NT2/D1 (cell line): ENCODE results near the gene GEMIN4.
"Not testable (repeated sequence)": the region's sequence is repeated elsewhere in the genome, so short reads cannot be mapped to it uniquely, and the experiment has no call there.

Experiments
- DNase-seq: peaks from one replicate; pipeline ENCODE4 v3.0.0-alpha.2; 2011; ENCODE audit warnings: low read depth, low spot score
- H3K27me3 ChIP-seq: 2 replicates; pipeline ENCODE4 v1.6.0; 2011; ENCODE audit warnings: mild to moderate bottlenecking; ENCODE audit not compliant: insufficient read length, insufficient read depth
- H3K36me3 ChIP-seq: 2 replicates; pipeline ENCODE4 v1.6.1; 2011; ENCODE audit warnings: mild to moderate bottlenecking, low read length, mixed read lengths; ENCODE audit not compliant: insufficient read depth, insufficient read length
- H3K4me1 ChIP-seq: 2 replicates; pipeline ENCODE4 v1.5.1; 2011; ENCODE audit not compliant: insufficient read depth, insufficient read length
- H3K4me3 ChIP-seq: 2 replicates; pipeline ENCODE4 v1.5.1; 2011; ENCODE audit warnings: low read depth; ENCODE audit not compliant: insufficient read length
- H3K9ac ChIP-seq: 2 replicates; pipeline ENCODE4 v1.6.0; 2011; ENCODE audit warnings: low read depth; ENCODE audit not compliant: insufficient read length
- H3K9me3 ChIP-seq: 2 replicates; pipeline ENCODE4 v1.5.1; 2011; ENCODE audit warnings: mild to moderate bottlenecking, low read length; ENCODE audit not compliant: insufficient read depth
- SUZ12 ChIP-seq: IDR thresholded peaks from 2 replicates; pipeline ENCODE4 v1.6.1; 2011; ENCODE audit not compliant: insufficient read length, insufficient read depth; ENCODE audit errors: extremely low read depth
- YY1 ChIP-seq: IDR thresholded peaks from 2 replicates; pipeline ENCODE4 v1.6.1; 2011; ENCODE audit not compliant: insufficient read length, insufficient read depth
- ZNF274 ChIP-seq: IDR thresholded peaks from 2 replicates; pipeline ENCODE4 v1.6.1; 2011; ENCODE audit warnings: mild to moderate bottlenecking, low read depth, low read length

GEMIN4 gene

DNA sequence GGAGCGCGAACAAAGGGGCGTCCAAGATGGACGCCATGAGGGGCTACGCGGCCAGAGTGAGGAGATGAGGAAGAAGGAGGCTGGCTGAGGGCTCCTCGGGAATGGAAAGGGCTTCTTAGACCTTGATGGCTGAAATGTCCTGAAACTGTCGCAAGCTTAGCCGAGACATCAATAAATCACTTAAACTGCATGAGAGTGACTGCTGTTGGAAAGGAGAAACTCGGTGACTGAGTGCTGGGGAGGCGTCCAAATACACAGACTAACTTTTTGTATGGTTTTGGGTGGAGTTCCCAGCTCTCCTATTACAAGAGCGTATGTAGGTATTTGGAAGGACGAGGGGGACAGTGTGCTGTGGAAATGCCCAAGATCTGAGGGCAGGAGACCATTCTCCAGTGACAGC is 1.4 kb upstream of the GEMIN4 start:
- Histone ChIP-seq H3K9ac (no peak overlapping the region), H3K27me3 (no peaks in the 10 kb centered on the region), H3K9me3 (peaks cover 15% of the 10 kb centered on the region; the same call in 1 of the 2 replicates), H3K36me3 (peaks cover 21% of the 10 kb centered on the region), H3K4me3 (no peak overlapping the region), H3K4me1 (peaks cover 2% of the 10 kb centered on the region)
- no peak for DNase-seq
- no peak for TF ChIP-seq ZNF274
- TF ChIP-seq YY1: no peak
- no peak for TF ChIP-seq SUZ12

DNA sequence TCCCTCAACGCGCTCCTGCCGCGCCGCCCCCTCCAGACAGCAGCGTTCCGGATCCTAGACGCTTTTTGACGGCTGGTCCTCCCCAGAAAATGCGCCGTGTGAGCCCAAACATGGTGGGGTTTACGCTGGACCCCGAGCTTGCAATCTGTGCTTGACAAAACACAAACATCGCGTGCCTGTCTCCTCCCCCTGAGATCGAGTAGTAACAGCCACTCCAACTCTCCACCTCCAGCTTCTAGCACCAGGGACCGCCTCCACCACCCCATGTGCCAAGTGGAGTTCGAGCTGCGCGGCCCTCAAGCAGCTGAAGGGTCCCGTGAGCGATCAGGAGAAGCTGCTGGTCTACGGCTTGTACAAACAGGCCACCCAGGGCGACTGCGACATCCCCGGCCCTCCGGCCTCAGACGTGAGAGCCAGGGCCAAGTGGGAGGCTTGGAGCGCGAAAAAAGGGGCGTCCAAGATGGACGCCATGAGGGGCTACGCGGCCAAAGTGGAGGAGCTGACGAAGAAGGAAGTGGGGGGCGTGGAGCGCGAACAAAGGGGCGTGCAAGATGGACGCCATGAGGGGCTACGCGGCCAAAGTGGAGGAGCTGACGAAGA is 656 bp upstream of the GEMIN4 start:
- Histone ChIP-seq H3K27me3 (no peaks in the 10 kb centered on the region), H3K9ac (peak overlapping the region; percentile 85), H3K36me3 (peaks cover 28% of the 10 kb centered on the region), H3K4me1 (peaks cover 2% of the 10 kb centered on the region), H3K4me3 (peak overlapping the region; percentile 83), H3K9me3 (peaks cover 16% of the 10 kb centered on the region; the same call in 1 of the 2 replicates)
- TF ChIP-seq ZNF274: no peak
- no peak for TF ChIP-seq YY1
- no peak for DNase-seq

DNA sequence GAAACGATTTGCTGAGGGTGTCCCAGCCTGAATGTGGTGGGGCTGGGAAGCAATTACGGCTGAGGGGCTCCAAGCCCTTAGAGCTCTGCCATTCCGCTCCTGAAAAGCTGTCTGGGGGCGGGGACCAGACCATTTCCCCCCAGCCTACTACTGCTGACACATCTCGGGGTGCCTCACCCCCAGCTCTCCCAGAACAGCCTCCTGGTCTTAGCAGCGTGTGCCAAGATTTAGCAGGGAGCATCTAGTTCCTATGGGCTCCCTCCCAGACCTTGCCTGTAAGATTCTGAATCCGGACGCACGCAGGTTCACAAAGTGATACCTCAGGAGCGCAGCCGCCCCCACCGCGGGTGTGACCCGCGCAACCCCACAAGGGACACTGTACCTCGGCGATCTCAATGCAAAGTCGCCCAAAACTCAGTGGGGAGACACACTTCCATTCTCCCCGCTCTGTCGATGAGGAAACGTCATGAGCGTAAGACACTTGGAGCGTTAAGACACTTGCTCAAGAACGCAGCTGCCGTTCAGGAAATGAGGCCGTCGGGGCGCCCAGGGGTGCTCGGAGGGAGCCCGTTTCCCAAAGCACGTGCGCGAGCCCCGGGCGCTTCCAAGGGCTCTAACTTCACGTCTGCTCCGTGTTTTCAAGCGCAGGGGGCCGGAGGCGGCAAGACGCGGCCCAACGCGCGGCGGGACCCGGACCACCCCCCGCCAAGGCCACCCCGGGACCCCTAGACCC is 629 bp downstream of the GEMIN4 start:
- Histone ChIP-seq H3K9ac (peak overlapping the region; percentile 89), H3K4me3 (peak overlapping the region; percentile 83), H3K36me3 (peaks cover 34% of the 10 kb centered on the region), H3K9me3 (peaks cover 16% of the 10 kb centered on the region; the same call in 1 of the 2 replicates), H3K4me1 (peaks cover 2% of the 10 kb centered on the region), H3K27me3 (no peaks in the 10 kb centered on the region)
- TF ChIP-seq YY1 (no peak), ZNF274 (no peak), SUZ12 (no peak)
- DNase-seq: no peak

- Histone ChIP-seq H3K27me3 (no peaks in the 10 kb centered on the region), H3K36me3 (peaks cover 40% of the 10 kb centered on the region), H3K4me3 (peak overlapping the region; percentile 83), H3K4me1 (peaks cover 2% of the 10 kb centered on the region), H3K9ac (peak overlapping the region; percentile 89), H3K9me3 (peaks cover 16% of the 10 kb centered on the region; the same call in 1 of the 2 replicates)
- no peak for TF ChIP-seq YY1
- no peak for TF ChIP-seq SUZ12
- no peak for TF ChIP-seq ZNF274
- no peak for DNase-seq
These were observed 1.5 kb downstream of the GEMIN4 start for GRCh38 chr17:750431-751037.

DNA sequence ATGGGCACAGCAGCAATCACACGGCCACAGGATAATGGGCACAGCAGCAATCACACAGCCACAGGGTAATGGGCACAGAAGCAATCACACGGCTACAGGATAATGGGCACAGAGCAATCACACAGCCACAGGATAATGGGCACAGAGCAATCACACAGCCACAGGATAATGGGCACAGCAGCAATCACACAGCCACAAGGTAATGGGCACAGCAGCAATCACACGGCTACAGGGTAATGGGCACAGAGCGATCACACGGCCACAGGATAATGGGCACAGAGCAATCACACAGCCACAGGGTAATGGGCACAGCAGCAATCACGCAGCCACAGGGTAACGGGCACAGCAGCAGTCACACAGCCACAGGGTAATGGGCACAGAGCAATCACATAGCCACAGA is 2.7 kb downstream of the GEMIN4 start:
- not testable (repeated sequence) for H3K9ac ChIP-seq, H3K27me3 ChIP-seq, H3K4me1 ChIP-seq, DNase-seq, H3K4me3 ChIP-seq
- Histone ChIP-seq H3K9me3 (peaks cover 16% of the 10 kb centered on the region; the same call in 1 of the 2 replicates), H3K36me3 (peaks cover 52% of the 10 kb centered on the region)

DNA sequence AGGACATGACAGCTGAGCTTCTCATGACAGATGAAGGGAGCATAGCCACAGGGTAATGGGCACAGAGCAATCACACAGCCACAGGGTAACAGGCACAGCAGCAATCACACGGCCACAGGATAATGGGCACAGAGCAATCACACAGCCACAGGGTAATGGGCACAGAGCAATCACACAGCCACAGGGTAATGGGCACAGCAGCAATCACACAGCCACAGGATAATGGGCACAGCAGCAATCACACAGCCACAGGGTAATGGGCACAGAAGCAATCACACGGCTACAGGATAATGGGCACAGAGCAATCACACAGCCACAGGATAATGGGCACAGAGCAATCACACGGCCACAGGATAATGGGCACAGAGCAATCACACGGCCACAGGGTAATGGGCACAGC is 3.5 kb downstream of the GEMIN4 start:
- not testable (repeated sequence) for H3K4me3 ChIP-seq, H3K4me1 ChIP-seq, DNase-seq, H3K27me3 ChIP-seq, H3K9ac ChIP-seq
- peaks cover 59% of the 10 kb centered on the region for H3K36me3 ChIP-seq
- peaks cover 16% of the 10 kb centered on the region; the same call in 1 of the 2 replicates for H3K9me3 ChIP-seq

DNA sequence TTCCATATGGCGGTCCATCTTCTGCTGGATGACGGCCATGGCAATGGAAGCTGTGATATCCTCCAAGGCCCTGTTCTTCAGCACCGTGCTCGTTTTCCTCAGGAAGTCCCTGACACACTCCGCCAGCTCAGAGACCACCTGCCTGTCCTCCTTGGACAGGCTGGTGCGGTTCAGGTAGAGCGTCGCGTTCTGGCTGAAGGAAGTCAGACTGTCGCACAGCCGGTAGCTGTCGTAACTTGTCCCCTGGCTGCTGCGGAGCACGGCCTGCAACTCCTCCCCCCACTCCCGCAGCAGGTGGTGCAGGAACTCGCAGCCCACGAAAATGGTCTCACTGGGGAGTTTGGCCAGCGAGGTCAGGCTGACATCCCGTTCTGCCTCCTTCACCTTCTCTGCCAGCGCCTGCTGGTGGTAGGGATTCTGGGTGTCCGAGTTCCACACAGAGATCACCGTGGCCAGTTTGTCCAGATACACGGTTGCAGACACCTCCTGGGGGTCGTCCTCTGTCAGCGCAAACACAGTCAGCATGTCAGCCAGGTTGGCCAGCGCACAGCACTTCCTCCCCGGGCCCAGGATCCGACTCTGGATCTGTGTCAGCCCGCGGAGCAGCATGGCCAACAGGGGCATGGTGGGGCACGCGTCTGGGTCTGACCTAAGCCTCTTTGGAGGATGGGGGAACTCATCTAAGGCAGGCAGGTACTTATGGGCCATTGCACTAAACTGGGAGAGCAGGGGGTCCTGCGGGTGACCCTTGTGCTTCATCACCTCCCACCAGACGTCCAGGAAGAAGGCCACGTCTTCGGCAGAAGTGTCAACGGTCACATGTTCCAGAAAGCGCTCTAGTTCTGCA is 5.1 kb downstream of the GEMIN4 start:
- peaks cover 16% of the 10 kb centered on the region; the same call in 1 of the 2 replicates for H3K9me3 ChIP-seq
- no peaks in the 10 kb centered on the region for H3K27me3 ChIP-seq
- peaks cover 2% of the 10 kb centered on the region for H3K4me1 ChIP-seq
- TF ChIP-seq SUZ12 (no peak), ZNF274 (no peak), YY1 (no peak)
- no peak overlapping the region for H3K4me3 ChIP-seq
- H3K9ac ChIP-seq: no peak overlapping the region
- DNase-seq: no peak
- H3K36me3 ChIP-seq: peaks cover 74% of the 10 kb centered on the region
